Measurements from ENCODE around the gene ZNF662.

The ZNF662 gene

GRCh38 chr3:42957573-42957972 lies 51.6 kb downstream of the ZNF662 start:
- Histone ChIP-seq H3K36me3 (ENCODE audit: control insufficient read depth, low read depth, low read length) (no peaks in the 10 kb centered on the region), H3K27ac (ENCODE audit: low read length) (no peak overlapping the region), H3K4me3 (ENCODE audit: low read length) (no peak overlapping the region), H3K4me1 (ENCODE audit: control insufficient read depth, low read depth, low read length) (no peaks in the 10 kb centered on the region), H3K9ac (ENCODE audit: low read length) (no peak overlapping the region), H3K27me3 (ENCODE audit: control insufficient read depth, insufficient read depth, low read length) (no peaks in the 10 kb centered on the region), H3K9me3 (ENCODE audit: control insufficient read depth, low read depth, low read length) (no peaks in the 10 kb centered on the region)

GRCh38 chr3:42960282-42960681 lies 54.3 kb downstream of the ZNF662 start:
- H3K9me3 ChIP-seq (ENCODE audit: control insufficient read depth, low read depth, low read length) = no peaks in the 10 kb centered on the region
- H3K4me1 ChIP-seq (ENCODE audit: control insufficient read depth, low read depth, low read length) = no peaks in the 10 kb centered on the region
- no peak overlapping the region for H3K9ac ChIP-seq (ENCODE audit: low read length)
- H3K36me3 ChIP-seq (ENCODE audit: control insufficient read depth, low read depth, low read length) = no peaks in the 10 kb centered on the region
- no peak overlapping the region for H3K4me3 ChIP-seq (ENCODE audit: low read length)
- no peak overlapping the region for H3K27ac ChIP-seq (ENCODE audit: low read length)
- no peaks in the 10 kb centered on the region for H3K27me3 ChIP-seq (ENCODE audit: control insufficient read depth, insufficient read depth, low read length)

GRCh38 chr3:42960786-42961185 lies 54.8 kb downstream of the ZNF662 start:
- H3K4me3 ChIP-seq (ENCODE audit: low read length) = no peak overlapping the region
- H3K36me3 ChIP-seq (ENCODE audit: control insufficient read depth, low read depth, low read length) = no peaks in the 10 kb centered on the region
- no peaks in the 10 kb centered on the region for H3K27me3 ChIP-seq (ENCODE audit: control insufficient read depth, insufficient read depth, low read length)
- H3K4me1 ChIP-seq (ENCODE audit: control insufficient read depth, low read depth, low read length) = no peaks in the 10 kb centered on the region
- H3K27ac ChIP-seq (ENCODE audit: low read length) = no peak overlapping the region
- no peaks in the 10 kb centered on the region for H3K9me3 ChIP-seq (ENCODE audit: control insufficient read depth, low read depth, low read length)
- no peak overlapping the region for H3K9ac ChIP-seq (ENCODE audit: low read length)

GRCh38 chr3:42961633-42962032 lies 55.7 kb downstream of the ZNF662 start:
- Histone ChIP-seq H3K27me3 (ENCODE audit: control insufficient read depth, insufficient read depth, low read length) (no peaks in the 10 kb centered on the region), H3K4me3 (ENCODE audit: low read length) (no peak overlapping the region), H3K4me1 (ENCODE audit: control insufficient read depth, low read depth, low read length) (no peaks in the 10 kb centered on the region), H3K36me3 (ENCODE audit: control insufficient read depth, low read depth, low read length) (no peaks in the 10 kb centered on the region), H3K9ac (ENCODE audit: low read length) (no peak overlapping the region), H3K27ac (ENCODE audit: low read length) (no peak overlapping the region), H3K9me3 (ENCODE audit: control insufficient read depth, low read depth, low read length) (no peaks in the 10 kb centered on the region)

- H3K36me3 ChIP-seq (ENCODE audit: control insufficient read depth, low read depth, low read length) = no peaks in the 10 kb centered on the region
- H3K27me3 ChIP-seq (ENCODE audit: control insufficient read depth, insufficient read depth, low read length) = no peaks in the 10 kb centered on the region
- no peak overlapping the region for H3K9ac ChIP-seq (ENCODE audit: low read length)
- H3K4me3 ChIP-seq (ENCODE audit: low read length) = no peak overlapping the region
- H3K9me3 ChIP-seq (ENCODE audit: control insufficient read depth, low read depth, low read length) = no peaks in the 10 kb centered on the region
- H3K4me1 ChIP-seq (ENCODE audit: control insufficient read depth, low read depth, low read length) = no peaks in the 10 kb centered on the region
- H3K27ac ChIP-seq (ENCODE audit: low read length) = no peak overlapping the region
Observed at GRCh38 chr3:42963269-42963668, 57.3 kb downstream of the ZNF662 start.

- Histone ChIP-seq H3K27ac (ENCODE audit: low read length) (no peak overlapping the region), H3K4me1 (ENCODE audit: control insufficient read depth, low read depth, low read length) (no peaks in the 10 kb centered on the region), H3K4me3 (ENCODE audit: low read length) (no peak overlapping the region), H3K27me3 (ENCODE audit: control insufficient read depth, insufficient read depth, low read length) (no peaks in the 10 kb centered on the region), H3K9me3 (ENCODE audit: control insufficient read depth, low read depth, low read length) (no peaks in the 10 kb centered on the region), H3K9ac (ENCODE audit: low read length) (no peak overlapping the region), H3K36me3 (ENCODE audit: control insufficient read depth, low read depth, low read length) (no peaks in the 10 kb centered on the region)
Observed at GRCh38 chr3:42964266-42964665, 58.3 kb downstream of the ZNF662 start.

Measured in iPS-18a (cell line).